NCI-H1436 treated with DMSO at 0.1 percent for 48 hours (cell line): Measurements from ENCODE around the gene UBE2V1.

Source experiments
- DNase-seq: peaks from one replicate; lab custom pipeline; 2025; lab: John Stamatoyannopoulos, UW

UBE2V1 gene

DNA sequence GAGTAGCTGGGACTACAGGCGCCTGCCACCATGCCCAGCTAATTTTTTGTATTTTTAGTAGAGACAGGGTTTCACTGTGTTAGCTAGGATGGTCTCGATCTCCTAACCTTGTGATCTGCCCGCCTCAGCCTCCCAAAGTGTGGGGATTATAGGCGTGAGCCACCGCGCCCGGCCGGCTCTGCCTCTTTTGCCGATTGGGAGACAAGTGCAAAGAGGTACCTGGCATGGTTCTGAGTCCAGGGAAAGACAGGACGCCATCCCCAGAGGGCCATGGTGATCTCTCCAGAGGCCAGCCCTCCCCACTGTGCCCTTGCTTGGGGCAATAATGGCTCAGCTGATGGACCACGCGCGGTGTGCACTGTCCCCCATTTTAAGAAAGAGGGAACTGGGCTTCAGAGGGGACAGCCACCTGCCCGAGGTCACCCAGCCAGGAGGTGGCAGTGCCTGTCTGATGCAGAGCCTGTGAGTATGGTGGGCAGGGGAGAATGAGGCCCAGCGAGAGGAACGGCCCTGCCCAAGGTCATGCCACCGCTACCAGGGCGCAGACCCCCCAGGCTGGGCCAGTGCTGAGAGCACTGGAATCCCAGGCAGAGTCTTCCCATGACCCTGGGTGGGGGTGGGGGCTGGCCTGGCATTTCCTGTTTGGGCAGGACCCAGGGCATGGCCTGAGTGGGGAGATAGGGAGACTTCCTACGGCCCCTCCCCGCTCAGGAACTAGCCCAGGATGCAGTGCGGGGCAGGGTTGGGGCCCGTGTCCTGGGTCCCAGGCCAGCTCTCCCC is 69.2 kb downstream of the UBE2V1 start:
- DNase-seq, result no peak

DNA sequence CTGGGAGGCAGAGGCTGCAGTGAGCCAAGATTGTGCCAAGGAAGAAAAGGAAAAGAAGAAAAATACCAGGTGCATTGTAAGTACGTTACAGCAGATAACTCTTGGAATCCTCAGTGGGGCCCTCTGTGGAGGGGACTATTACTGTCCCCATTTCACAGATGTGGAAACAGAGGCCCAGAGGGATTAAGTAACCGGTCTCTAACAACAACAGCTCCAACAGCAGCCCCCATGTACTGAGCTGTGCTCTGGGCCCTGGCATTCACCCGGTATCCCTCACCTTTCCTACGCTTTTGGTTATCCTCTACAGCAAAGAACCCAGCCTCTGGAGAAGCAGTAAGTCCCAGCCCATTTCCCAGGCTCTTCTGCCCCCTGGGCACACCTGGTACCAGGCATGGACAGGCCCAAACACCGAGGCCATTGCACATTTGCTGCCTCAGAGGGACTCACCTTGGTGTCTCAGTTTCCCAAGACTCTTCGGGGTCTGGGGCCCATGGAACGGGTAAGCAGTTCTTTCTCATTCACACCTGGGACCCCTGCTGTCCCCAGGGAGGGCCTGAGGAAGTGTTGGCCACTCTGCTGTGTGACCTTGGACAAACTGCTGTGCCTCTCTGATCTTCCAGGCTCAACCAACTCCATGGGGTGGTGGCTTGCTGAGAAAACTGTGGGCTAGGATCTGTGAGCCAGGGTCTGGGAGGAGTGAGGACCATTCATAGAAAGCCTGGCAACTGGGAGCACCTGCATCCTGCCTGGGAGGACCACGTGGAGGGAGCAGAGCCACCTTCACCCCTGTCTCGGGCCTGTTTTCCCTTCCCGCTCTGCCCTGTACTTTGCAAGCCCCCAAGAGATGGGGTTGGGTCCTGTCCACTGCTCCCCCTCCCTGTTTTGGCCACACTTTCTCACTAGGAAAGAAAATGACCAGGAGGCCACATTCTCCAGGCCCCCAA is 70.3 kb downstream of the UBE2V1 start:
- no peak for DNase-seq

DNA sequence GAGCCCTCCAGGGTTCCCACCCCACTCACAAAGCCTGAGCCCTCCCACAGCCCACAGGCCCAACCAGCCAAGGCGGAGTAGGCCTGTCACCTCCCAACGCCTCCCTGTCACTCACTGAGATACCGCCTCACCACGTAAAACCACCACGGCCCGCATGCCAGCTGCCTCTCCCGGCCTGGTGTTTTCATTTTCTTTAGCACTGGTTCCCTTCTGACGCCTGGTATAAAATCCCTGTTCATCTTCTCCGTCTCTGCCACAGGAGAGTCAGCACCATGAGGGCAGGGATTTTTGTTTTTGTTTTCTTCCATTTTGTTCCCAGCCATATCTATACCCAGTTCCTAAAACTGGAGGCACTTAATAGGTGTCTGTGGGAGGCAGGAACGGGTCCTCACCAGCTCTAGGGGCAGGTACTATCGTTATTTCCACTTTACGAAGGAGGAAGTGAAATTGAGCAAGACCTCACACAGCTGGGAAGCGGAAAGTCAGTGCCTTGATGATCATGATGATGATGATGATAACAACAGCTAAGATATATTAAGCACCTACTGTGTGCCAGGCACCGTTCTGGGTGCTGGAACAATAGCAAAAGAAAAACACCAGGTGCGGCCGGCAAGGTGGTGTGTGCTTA is 71.6 kb downstream of the UBE2V1 start:
- no peak for DNase-seq

DNA sequence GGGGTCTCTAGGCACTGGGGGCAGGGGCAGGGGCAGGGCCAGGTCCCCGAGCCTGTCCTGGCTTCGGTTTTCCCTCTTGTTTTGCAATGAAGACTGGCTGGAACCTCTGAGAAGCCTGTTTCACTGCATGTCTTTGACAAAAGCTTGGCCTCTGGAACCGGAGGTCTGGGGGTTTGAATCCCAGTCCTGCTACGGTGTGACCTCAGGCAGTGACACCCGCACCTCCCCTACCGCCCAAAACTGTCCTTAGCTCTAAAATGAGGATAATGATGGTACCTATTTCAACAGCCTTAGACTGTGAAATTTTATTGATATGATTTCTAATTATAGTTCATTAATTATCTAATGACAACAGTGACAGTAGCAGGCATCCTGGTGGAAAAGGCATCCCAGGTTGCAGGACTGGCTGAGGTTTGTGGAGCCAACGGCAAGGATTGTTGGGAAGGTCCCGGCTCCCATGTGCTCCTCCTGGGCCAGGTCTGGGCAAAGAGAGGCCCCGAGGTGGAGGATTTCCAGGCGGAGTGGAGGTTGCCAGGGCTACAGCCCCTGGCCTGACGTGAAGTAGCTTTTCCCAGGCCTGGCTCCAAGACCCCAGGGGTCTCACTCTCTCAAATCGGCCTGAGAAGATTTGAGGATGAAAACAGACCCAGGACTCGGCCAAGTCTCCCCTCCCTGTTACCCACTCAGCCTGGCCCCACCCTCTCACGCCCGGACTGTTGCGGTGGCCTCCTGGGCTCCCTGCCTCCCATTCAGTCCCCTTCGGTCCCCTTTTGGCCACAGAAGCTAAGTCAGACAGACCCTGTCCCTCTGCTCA is 72.3 kb downstream of the UBE2V1 start:
- DNase-seq, result no peak

DNA sequence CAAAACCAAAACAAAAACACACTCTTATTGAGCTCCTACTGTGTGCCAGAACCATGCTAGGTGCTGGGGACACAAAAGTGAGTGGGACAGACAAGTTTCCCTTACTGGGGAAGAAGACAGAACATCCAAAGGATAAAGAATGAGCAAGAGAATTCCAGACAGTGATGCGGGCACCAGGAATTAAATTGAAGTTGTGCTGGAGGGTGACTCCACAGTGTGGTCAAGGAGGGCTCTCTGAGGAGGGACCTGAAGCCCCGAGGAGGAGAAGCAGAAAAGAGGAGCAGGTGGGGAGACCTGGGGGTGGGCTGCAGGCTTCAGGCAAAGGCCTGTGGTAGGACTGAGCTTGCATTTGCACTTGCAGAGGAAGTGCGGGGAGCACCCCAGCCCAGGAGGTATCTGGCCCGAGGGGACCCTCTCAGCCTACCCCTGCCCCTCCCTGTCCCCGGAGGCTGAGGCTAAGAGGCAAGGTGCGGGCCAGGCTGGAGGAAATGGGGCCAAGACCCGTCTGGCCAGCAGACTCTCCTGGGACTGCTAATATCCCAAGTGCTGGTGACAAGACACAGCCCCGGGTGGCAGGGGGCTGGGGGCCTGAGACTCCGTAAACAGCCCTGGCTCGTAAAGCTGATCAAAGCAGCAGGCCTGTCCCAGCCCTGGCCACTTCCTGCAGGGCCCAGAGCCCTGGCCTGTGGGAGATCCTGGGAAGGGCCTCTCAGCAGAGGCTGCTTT is 73.1 kb downstream of the UBE2V1 start:
- DNase-seq, result no peak

DNA sequence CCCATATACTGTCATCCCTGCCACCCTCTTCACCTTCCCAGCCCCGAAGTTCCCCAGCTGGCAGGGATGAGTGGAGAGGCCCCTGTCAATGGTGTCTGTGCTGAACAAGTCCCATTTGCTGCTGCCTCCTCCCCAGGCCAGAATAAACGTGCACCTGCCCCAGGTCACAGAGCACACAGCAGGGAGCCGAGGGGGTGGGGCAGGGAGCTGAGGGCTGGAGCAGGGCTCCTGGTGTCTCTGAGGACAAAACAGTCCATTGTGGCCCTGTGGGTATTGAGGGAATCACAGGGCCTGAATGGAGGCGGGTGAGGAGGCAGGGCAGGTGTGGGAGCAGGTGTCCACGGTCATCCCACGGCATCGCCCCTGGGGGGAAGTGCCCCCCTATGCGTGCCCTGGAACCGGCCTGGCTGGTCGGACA is 74.4 kb downstream of the UBE2V1 start:
- no peak for DNase-seq

DNA sequence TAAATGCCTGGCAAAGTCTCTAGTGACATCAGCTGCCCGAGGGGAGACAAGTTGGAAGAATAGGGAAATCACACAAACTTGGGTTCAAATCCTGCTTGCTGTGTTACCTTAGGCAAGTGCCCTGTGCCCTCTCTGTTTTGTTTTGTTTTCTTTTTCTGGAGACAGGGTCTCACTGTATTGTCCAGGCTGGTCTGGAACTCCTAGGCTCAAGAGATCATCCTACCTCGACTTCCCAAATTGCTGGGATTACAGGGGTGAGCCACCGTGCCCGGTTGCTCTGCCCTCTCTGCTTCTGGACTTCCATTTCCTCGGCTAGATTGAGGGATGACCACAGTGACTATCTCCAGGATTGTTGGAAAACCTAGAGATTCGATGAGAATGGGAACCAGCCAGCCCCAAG is 74.8 kb downstream of the UBE2V1 start:
- DNase-seq, result no peak

DNA sequence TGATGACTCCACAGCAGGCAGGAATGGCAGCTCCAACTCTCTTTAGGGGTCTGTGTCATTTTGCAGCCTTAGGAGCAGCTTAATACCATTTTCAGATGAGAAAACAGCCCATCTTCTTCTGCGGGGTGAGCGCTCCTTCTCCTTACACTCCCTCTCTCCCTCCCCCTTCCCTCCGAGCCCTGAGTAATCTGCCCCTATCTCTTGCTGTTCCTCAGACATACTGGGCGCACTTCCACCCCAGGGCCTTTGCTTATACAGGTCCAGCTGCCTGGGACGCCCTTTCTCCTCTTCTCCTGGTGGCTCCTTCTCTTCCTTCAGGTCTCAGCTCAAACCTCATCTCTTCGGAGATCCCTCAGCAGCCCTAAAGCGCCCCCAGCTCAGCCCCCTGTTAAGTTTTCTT is 75.4 kb downstream of the UBE2V1 start:
- DNase-seq, result no peak

DNA sequence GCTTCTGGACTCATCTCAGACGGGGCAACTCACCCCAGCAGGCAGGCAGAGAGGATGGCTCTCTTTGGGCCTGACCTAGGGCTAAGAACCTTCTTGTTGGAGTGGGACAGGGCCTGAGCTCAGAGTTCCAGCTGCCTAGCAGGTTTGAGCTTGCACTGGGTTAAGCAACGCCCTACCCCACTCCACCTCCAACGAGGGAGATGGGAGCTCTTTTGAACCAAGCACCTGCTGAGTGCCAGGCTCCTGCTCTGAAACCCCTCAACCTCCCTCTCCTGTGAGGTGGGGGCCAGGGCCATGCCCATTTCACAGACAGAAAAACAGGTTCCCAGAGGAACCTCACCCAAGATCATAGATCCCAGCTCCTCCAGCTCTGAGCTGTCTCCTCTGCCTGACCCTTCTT is 75.8 kb downstream of the UBE2V1 start:
- no peak for DNase-seq

DNA sequence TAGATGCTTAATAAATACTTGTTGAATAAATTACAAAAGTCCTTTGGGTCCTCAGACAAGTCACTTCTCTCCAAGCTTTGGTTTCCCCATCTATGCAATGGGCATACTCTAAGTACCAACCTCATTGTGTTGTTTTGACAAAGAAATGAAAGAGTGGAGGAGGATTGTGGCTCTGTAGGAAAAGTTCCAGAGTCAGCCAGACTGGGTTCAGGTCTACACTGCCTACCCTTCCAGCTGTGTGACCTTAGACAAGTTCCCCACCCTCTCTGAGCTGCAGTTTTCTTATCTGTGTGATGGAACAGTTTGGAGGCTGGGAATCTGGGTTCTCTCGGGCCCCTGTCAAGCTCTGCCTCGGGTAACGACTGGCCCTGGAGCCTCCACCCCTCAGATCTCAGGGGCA is 76.2 kb downstream of the UBE2V1 start:
- no peak for DNase-seq

DNA sequence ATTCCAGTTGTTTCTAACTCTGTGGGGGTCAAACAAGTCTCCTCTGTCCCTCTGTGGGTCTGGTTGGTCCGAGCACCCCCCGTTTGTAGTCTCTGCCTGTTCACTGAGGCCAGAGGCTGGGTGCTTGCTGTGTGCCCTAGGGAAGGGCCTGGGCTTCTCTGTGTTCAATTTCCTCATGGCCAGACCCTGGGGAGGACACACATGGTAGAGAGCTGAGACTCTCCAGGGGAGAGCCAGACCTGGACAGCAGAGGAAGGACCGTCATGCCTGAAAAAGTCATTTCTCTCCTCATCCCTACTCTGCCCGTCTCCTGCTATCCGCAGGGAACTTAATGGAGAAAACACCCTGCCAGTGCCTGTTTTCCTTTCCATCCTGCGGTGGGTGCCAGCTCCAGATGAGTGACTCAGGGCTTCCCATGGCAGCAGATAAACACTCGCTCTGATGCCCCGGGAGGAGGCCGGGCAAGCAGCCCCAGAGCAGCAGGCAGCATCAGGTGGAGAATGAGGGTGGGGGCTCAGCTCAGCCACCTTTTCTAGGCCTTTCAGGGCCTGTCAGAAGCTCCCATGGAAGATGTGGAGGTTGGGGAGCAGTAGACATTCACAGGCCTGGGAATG is 78.3 kb downstream of the UBE2V1 start:
- no peak for DNase-seq

DNA sequence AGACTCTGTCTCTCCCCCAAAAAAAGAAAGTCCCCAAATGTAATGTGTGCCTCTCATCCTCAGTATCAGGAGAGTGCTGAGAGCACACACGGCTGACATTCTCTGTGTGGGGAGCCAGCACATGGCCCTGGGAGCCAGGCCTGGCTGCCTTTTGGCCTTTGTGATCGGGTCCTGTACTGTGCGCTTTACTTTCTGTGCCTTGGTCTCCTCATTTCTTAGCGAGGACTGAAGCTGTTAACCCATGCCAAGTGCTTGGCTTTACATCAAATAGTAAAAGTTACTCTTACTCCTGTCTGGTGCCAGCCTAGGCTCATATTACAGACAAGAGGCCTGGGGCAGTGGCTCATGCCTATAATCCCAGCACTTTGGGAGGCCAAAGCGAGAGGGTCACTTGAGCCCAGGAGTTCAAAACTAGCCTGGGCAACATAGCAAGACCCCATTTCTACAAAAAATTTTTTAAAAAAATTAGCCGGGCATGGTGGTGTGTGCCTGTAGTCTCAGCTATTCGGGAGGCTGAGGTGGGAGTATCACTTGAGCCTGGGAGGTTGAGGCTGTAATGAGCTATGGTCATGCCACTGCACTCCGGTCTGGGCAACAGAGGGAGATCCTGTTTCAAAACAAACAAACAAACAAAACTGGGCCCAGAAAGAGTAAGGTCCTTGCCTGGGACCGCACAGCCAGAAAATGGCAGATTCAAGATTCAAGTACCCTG is 79.8 kb downstream of the UBE2V1 start:
- no peak for DNase-seq
